ENCODE results near the gene DIAPH1. TPM values are rescaled to one million over a fixed set of nuclear protein-coding genes. Genes with fewer than 3 reads are reported as not detected.
A peak's percentile ranks its signal among the peaks of the same experiment; 100 is the strongest.

Gene DIAPH1
- total RNA-seq, 1 experiment from 2014 or later, result 142 TPM

DNA sequence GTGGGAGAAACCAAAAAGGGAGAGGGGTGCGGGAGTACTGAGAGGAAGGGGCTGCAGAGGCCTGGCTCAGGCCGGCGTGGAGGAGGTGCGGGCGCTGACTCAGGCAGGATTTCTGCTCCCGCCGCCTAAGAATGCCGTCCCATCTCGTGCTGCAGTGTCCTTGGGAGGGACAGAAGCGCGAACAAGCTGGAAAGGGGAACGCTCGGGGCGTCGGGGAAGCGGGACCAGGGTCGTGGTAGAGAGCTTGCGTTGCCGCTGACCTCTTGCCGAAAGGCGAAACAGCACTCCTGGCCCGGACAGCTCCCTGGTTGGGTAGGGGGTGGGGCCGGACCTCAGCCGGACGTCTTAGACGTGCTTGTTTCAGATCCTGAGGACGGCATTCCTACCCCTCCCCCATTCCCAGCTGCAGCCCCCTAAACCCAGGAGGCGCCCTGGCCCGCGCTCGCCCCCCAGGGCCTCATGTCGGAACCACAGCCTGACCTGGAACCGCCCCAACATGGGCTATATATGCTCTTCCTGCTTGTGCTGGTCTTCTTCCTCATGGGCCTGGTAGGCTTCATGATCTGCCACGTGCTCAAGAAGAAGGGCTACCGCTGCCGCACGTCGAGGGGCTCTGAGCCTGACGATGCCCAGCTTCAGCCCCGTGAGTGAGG, 19.1 kb upstream of the DIAPH1 start:
- H3K27ac ChIP-seq (ENCODE audit: low read depth, low read length), result peak overlapping the region; percentile 62
- ChIA-PET RAD21 (ENCODE audit: low non-redundant PET in 1 of 2, low total read pairs in 2 of 2, uncharacterized antibody in 2 of 2, unreplicated experiment in 2 of 2) (interaction anchor here in 1 of 2 experiments (1.4 to 1.8 kb wide), 2 partner anchors 19 to 46 kb away, joined by 3 to 9 read pairs; partner anchors contain the start of gene DIAPH1), POLR2A (interaction anchor here (2.0 kb wide), 1 partner anchor 19 kb away, joined by 14 read pairs; the partner anchor contains the start of gene DIAPH1), CTCF (interaction anchor here (1.0 to 3.5 kb wide), 5 partner anchors 19 to 242 kb away, joined by 3 to 35 read pairs (median 7); partner anchors contain the start of genes DIAPH1 and PCDHGA10)
- H3K9me3 ChIP-seq (ENCODE audit: control insufficient read depth in 1 of 2, insufficient read depth in 1 of 2, low read depth in 1 of 2, low read length in 2 of 2), result no peaks in the 10 kb centered on the region
- peaks cover 10 to 40% of the 10 kb centered on the region in 2 experiments for H3K4me1 ChIP-seq (ENCODE audit: control insufficient read depth in 1 of 2, insufficient read depth in 2 of 2, low read length in 2 of 2)
- no peak overlapping the region for H2AFZ ChIP-seq (ENCODE audit: low read depth, low read length, poor library complexity, severe bottlenecking)
- H3K36me3 ChIP-seq (ENCODE audit: control insufficient read depth in 1 of 2, insufficient read depth in 2 of 2, low read length in 2 of 2), result 0 out of 4 replicates have a peak, but pooled peaks cover 0 to 4% of the 10 kb centered on the region in 2 experiments
- H3K9ac ChIP-seq (ENCODE audit: low read length), result peak overlapping the region; percentile 76
- ATAC-seq (peak; percentile 28), DNase-seq (ENCODE audit: low read depth, low spot score) (no peak)
- TF ChIP-seq EZH2 (IDR thresholded peaks at IDR 0.05) (no peak), SRF (IDR thresholded peaks at IDR 0.05; ENCODE audit: low read depth) (no peak), FOSL1 (IDR thresholded peaks at IDR 0.05; ENCODE audit: low read depth) (no peak), EZH2phosphoT487 (IDR thresholded peaks at IDR 0.05; ENCODE audit: borderline replicate concordance) (no peak), POLR2AphosphoS5 (IDR thresholded peaks at IDR 0.05; ENCODE audit: low read depth, low read length) (peak; percentile 24; the same call in 1 of the 2 replicates), YY1 (IDR thresholded peaks at IDR 0.05; ENCODE audit: extremely low read depth, insufficient replicate concordance, low read depth, low read length) (no peak), RAD21 (IDR thresholded peaks at IDR 0.05; ENCODE audit: low read depth) (no peak), ZFX (IDR thresholded peaks at IDR 0.05) (peak; percentile 37; the same call in 1 of the 2 replicates), JUND (IDR thresholded peaks at IDR 0.05) (no peak), POLR2A (IDR thresholded peaks at IDR 0.05; ENCODE audit: borderline replicate concordance, extremely low read depth, insufficient read depth, insufficient read length) (no peak), CEBPB (IDR thresholded peaks at IDR 0.05; ENCODE audit: low read depth) (no peak), ZNF274 (IDR thresholded peaks at IDR 0.05; ENCODE audit: low read depth, low read length) (no peak), CBX3 (IDR thresholded peaks at IDR 0.05; ENCODE audit: low read depth) (no peak)
- TF ChIP-seq, protein P1, sequence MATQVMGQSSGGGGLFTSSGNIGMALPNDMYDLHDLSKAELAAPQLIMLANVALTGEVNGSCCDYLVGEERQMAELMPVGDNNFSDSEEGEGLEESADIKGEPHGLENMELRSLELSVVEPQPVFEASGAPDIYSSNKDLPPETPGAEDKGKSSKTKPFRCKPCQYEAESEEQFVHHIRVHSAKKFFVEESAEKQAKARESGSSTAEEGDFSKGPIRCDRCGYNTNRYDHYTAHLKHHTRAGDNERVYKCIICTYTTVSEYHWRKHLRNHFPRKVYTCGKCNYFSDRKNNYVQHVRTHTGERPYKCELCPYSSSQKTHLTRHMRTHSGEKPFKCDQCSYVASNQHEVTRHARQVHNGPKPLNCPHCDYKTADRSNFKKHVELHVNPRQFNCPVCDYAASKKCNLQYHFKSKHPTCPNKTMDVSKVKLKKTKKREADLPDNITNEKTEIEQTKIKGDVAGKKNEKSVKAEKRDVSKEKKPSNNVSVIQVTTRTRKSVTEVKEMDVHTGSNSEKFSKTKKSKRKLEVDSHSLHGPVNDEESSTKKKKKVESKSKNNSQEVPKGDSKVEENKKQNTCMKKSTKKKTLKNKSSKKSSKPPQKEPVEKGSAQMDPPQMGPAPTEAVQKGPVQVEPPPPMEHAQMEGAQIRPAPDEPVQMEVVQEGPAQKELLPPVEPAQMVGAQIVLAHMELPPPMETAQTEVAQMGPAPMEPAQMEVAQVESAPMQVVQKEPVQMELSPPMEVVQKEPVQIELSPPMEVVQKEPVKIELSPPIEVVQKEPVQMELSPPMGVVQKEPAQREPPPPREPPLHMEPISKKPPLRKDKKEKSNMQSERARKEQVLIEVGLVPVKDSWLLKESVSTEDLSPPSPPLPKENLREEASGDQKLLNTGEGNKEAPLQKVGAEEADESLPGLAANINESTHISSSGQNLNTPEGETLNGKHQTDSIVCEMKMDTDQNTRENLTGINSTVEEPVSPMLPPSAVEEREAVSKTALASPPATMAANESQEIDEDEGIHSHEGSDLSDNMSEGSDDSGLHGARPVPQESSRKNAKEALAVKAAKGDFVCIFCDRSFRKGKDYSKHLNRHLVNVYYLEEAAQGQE (IDR thresholded peaks at IDR 0.05; ENCODE audit: low read depth), result no peak
- TF ChIP-seq, protein P2, sequence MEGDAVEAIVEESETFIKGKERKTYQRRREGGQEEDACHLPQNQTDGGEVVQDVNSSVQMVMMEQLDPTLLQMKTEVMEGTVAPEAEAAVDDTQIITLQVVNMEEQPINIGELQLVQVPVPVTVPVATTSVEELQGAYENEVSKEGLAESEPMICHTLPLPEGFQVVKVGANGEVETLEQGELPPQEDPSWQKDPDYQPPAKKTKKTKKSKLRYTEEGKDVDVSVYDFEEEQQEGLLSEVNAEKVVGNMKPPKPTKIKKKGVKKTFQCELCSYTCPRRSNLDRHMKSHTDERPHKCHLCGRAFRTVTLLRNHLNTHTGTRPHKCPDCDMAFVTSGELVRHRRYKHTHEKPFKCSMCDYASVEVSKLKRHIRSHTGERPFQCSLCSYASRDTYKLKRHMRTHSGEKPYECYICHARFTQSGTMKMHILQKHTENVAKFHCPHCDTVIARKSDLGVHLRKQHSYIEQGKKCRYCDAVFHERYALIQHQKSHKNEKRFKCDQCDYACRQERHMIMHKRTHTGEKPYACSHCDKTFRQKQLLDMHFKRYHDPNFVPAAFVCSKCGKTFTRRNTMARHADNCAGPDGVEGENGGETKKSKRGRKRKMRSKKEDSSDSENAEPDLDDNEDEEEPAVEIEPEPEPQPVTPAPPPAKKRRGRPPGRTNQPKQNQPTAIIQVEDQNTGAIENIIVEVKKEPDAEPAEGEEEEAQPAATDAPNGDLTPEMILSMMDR (IDR thresholded peaks at IDR 0.05 in 2 of 3, conservative IDR thresholded peaks at IDR 0.05 in 1 of 3; ENCODE audit: borderline replicate concordance in 1 of 3, insufficient read depth in 1 of 3, low read depth in 2 of 3, low read length in 2 of 3), result peak in 2 of 3 experiments; percentile 43 to 45; a peak in 4 of 6 replicates
- TF ChIP-seq, protein P3, sequence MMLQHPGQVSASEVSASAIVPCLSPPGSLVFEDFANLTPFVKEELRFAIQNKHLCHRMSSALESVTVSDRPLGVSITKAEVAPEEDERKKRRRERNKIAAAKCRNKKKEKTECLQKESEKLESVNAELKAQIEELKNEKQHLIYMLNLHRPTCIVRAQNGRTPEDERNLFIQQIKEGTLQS (IDR thresholded peaks at IDR 0.05), result no peak
- intact Hi-C loops (cut with micrococcal nuclease), result no loop called here
- BruUV-seq (replicated peaks), result no TSS peak
- H3K9me2 ChIP-seq (ENCODE audit: insufficient read depth), result no peaks in the 10 kb centered on the region
- no peaks in the 10 kb centered on the region for H3K27me3 ChIP-seq (ENCODE audit: insufficient read depth, low read length)
- H3K4me2 ChIP-seq (ENCODE audit: low read length), result peak overlapping the region; percentile 98
- peaks cover 35% of the 10 kb centered on the region for H3K79me2 ChIP-seq (ENCODE audit: insufficient read depth, low read length)
- no peaks in the 10 kb centered on the region for H4K20me1 ChIP-seq (ENCODE audit: insufficient read depth)
- H3K4me3 ChIP-seq (replicated peaks in 1 of 2; ENCODE audit: low read depth in 1 of 2, low read length in 2 of 2), result peak overlapping the region; percentile 78 to 96

Measured in HCT116 (cell line).